KOPT-K1 (cell line): ENCODE measurements around the gene KRT77.
"Not testable (repeated sequence)": the region's sequence is repeated elsewhere in the genome, so short reads cannot be mapped to it uniquely, and the experiment has no call there.

ENCODE experiments used
- H3K27ac ChIP-seq: fragments of 200-600 bp; sonication (generic); 2 replicates; pipeline ENCODE4 v1.5.1; 2016; ENCODE audit warnings: antibody characterized with exemption, mild to moderate bottlenecking, low read depth, low read length; ENCODE audit not compliant: poor library complexity, severe bottlenecking
- H3K36me3 ChIP-seq: fragments of 200-600 bp; sonication (generic); 2 replicates; pipeline ENCODE4 v1.5.1; 2017; ENCODE audit warnings: antibody characterized with exemption, mild to moderate bottlenecking, low read length, moderate library complexity; ENCODE audit not compliant: insufficient read depth
- H3K9me3 ChIP-seq: fragments of 200-600 bp; sonication (generic); 2 replicates; pipeline ENCODE4 v1.5.1; 2017; ENCODE audit warnings: antibody characterized with exemption, low read length, mild to moderate bottlenecking; ENCODE audit not compliant: insufficient read depth, poor library complexity, severe bottlenecking

KRT77 gene

GRCh38 chr12:52681526-52682380, 21.6 kb downstream of the KRT77 start:
- Histone ChIP-seq H3K27ac (no peak overlapping the region), H3K9me3 (no peaks in the 10 kb centered on the region), H3K36me3 (no peaks in the 10 kb centered on the region)

DNA sequence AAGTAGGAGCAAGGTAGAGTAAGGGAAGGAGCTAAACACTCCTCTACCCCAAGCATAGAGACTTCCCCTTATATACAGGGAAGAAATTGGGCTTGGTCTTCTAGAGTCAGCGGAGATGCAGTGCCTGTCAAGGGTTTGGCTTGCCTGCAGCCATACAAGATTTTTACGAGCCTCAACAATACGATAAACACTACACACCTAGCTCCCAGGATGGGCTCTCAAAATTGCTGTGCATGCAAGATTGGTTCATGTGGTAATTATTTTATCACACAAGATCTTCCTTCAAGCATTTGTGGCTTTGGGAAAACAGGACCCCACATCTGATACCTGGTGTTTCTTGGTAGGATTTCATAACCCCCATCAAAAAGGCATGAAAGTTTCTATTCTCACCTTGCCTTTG, 23.0 kb downstream of the KRT77 start, which contains the start of gene KRT1:
Gene KRT1 (minus strand): TSS at position 45 of the 400 bp plus-strand sequence. CDS start 59 bp downstream, outside the sequence.
- Histone ChIP-seq H3K9me3 (no peaks in the 10 kb centered on the region), H3K36me3 (no peaks in the 10 kb centered on the region), H3K27ac (no peak within 1 kb of the TSS)

- Histone ChIP-seq H3K9me3 (no peaks in the 10 kb centered on the region), H3K36me3 (no peaks in the 10 kb centered on the region), H3K27ac (no peak overlapping the region)
Measured at GRCh38 chr12:52679875-52680274, 23.4 kb downstream of the KRT77 start.

- Histone ChIP-seq H3K9me3 (no peaks in the 10 kb centered on the region), H3K27ac (no peak overlapping the region)
Measured at GRCh38 chr12:52677671-52678070, 25.7 kb downstream of the KRT77 start.

GRCh38 chr12:52677126-52677525, 26.2 kb downstream of the KRT77 start:
- H3K27ac ChIP-seq: no peak overlapping the region
- H3K36me3 ChIP-seq: no peaks in the 10 kb centered on the region
- H3K9me3 ChIP-seq: no peaks in the 10 kb centered on the region

More at GRCh38 chr12:52677671-52678070, 25.7 kb downstream of the KRT77 start:
- H3K36me3 ChIP-seq: no peaks in the 10 kb centered on the region

DNA sequence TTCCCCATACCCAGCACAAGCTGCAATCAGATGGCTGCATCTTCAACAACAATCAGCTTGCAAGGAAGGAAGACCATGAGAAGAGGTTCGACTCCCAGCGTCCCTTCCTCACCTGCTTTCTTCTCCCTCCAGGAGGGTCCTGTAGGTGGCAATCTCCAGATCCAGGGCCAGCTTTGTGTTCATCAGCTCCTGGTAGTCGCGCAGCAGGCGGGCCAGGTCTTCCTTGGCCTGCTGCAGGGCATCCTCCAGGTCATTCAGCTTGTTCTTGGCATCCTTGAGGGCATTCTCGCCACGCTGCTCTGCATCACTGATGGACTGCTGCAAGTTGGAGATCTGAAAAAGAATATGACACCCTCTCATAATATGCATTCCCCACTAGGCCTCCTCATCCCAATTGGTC, 27.2 kb downstream of the KRT77 start:
- Histone ChIP-seq H3K27ac (no peak overlapping the region), H3K9me3 (no peaks in the 10 kb centered on the region), H3K36me3 (no peaks in the 10 kb centered on the region)

DNA sequence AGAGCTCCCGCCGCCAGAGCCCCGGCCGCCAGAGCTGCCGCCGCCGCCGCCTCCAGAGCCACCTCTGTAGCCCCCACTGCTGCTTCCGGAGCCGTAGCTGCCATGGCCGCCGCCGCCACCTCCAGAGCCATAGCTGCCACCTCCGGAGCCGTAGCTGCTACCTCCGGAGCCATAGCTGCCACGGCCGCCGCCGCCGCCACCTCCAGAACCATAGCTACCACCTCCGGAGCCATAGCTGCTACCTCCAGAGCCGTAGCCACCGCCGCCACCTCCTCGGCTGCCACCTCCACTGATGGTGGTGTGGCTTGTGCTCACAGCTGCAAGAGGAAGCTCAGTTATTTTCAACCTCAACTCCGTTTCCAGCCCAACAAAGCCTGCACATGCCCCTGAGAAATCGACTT, 28.0 kb downstream of the KRT77 start:
- H3K27ac ChIP-seq: no peak overlapping the region
- no peaks in the 10 kb centered on the region for H3K36me3 ChIP-seq
- no peaks in the 10 kb centered on the region for H3K9me3 ChIP-seq

GRCh38 chr12:52674433-52674775, 28.9 kb downstream of the KRT77 start:
- H3K9me3 ChIP-seq: no peaks in the 10 kb centered on the region
- H3K36me3 ChIP-seq: no peaks in the 10 kb centered on the region
- H3K27ac ChIP-seq: no peak overlapping the region

DNA sequence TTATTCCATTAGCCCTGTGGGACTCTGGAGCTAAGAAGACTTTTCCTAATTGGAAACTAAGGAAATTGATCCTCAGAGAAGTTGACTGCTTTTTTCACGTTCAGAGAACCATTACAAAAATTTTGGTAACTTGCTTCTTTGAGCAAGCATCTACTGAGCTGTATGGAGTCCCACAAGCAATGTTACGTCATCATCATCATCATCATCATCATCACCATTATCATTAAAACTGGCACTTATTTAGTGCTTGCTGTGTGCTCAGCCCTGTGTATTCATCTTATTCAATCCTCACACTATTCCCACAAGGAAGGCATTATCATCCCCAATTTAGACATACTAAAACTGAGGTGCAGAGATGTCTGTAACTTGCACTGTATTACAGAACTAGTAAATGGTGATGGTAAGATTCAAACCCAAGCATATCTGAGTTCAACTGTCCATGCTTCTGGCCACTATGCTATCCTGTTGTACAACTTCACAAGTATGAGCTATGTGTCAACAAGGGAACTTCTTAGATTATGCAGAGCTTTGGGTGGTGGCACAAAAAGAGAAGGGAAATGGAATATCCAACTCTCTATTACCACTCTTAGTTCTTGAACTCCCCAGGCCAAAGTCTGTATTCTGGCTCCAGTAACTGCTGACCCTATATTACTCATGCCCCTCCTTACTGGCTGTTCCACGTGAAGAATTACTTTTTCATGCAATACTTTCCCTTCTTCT, 29.5 kb downstream of the KRT77 start:
- H3K9me3 ChIP-seq: no peaks in the 10 kb centered on the region
- H3K36me3 ChIP-seq: no peaks in the 10 kb centered on the region
- H3K27ac ChIP-seq: no peak overlapping the region

DNA sequence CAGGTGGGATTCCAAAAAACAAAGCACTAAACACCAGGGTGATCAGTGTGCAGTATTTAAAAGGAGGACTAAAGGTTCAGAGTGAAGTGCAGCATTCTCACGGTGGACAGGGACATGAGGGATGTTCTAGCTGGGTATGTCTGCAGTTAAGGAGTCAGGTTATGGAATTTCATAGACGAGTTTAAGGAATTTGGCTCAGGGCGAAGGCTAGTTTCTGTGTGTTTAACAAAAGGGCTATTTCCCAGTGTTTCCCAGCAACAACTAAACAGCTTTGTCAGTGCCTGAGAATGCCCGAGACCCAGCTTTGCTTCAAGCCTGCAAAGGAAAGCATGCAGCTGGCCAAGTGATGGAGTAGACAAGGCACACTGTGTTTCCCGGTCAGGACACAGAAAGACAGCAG, 30.1 kb downstream of the KRT77 start:
- Histone ChIP-seq H3K27ac (no peak overlapping the region), H3K9me3 (no peaks in the 10 kb centered on the region), H3K36me3 (no peaks in the 10 kb centered on the region)

DNA sequence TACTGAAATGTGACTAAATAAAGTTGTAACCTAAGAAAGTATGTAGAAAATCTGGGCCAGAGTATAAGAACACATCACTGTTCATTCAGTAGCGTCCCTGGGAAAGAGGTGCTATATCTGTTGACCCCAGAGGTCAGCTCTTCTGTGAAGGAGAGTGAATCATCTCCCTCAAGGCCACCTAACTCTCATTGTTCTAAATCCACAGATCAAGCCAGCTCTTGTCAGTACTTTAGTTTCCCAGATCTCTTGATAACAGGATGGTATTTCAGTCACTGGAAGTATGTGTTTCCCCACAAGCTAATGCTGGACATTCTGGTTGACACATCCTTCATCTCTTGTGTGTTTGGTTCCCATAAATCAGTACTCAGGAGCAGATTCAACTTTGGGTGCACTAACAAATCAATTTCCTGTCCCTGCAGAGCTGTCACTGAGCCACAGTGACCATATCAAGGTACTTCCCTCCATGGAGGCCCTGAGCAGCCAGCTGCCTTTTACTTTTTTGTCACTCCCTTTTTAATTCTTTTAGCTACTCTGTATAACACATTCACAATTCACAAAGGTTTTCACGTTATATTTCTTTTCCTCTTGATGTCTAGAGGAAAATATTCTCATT, 30.9 kb downstream of the KRT77 start:
- Histone ChIP-seq H3K9me3 (no peaks in the 10 kb centered on the region), H3K27ac (no peak overlapping the region), H3K36me3 (no peaks in the 10 kb centered on the region)

GRCh38 chr12:52670961-52671360, 32.4 kb downstream of the KRT77 start:
- H3K36me3 ChIP-seq: no peaks in the 10 kb centered on the region
- no peaks in the 10 kb centered on the region for H3K9me3 ChIP-seq
- no peak overlapping the region for H3K27ac ChIP-seq

DNA sequence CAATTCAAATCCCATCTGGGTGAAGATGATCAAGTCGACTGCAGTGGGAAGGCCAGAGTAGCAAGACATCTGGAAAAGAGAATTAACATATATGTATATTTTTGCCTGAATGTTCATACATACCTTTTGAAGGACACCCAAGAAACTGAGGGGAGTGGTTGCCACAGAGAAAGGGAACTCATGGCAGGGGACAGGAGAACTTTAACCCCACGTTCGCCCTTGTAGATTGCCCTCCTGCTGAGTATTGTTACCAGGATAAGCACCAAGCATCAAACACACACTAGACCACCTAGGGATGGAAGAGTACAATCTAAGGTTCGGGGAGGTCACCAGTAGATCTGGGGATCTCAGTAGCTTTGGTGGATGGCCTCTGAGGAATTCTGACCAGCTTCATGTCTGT, 32.8 kb downstream of the KRT77 start:
- H3K27ac ChIP-seq: no peak overlapping the region
- no peaks in the 10 kb centered on the region for H3K36me3 ChIP-seq
- no peaks in the 10 kb centered on the region for H3K9me3 ChIP-seq

- not testable (repeated sequence) for H3K36me3 ChIP-seq, H3K9me3 ChIP-seq, H3K27ac ChIP-seq
Measured at GRCh38 chr12:52669941-52670340, 33.4 kb downstream of the KRT77 start.

GRCh38 chr12:52669426-52669825, 33.9 kb downstream of the KRT77 start:
- Histone ChIP-seq H3K9me3 (no peaks in the 10 kb centered on the region), H3K27ac (no peak overlapping the region), H3K36me3 (no peaks in the 10 kb centered on the region)
